ENCODE results near the gene GDF10. TPM values are rescaled to one million over a fixed set of nuclear protein-coding genes. Genes with fewer than 3 reads are reported as not detected.

Gene GDF10
- total and polyA plus RNA-seq, 9 of the 15 experiments (the other 6 are each of a cell fraction or from before 2014, with no cell fraction given) = 0.03 to 0.20 (median 0.11) TPM; not detected in 6

- TF ChIP-seq CTCF (IDR thresholded peaks at IDR 0.05 in 2 of 3, conservative IDR thresholded peaks at IDR 0.05 in 1 of 3; ENCODE audit: insufficient read depth in 2 of 3, low read depth in 1 of 3, low read length in 3 of 3) (no peak), FIP1L1 (IDR thresholded peaks at IDR 0.05; ENCODE audit: low read depth, low read length, poor library complexity, severe bottlenecking) (no peak), SREBF2 (CRISPR knock-in tag; IDR thresholded peaks at IDR 0.05) (no peak), ZNF644 (tag; IDR thresholded peaks at IDR 0.05; ENCODE audit: low read depth) (no peak), CUX1 (CRISPR knock-in tag; IDR thresholded peaks at IDR 0.05) (no peak)
Observed at GRCh38 chr10:47291682-47292081, 8.3 kb upstream of the GDF10 start (continued).

All from K562 (cell line).